ENCODE measurements around the gene SP110.

DNA sequence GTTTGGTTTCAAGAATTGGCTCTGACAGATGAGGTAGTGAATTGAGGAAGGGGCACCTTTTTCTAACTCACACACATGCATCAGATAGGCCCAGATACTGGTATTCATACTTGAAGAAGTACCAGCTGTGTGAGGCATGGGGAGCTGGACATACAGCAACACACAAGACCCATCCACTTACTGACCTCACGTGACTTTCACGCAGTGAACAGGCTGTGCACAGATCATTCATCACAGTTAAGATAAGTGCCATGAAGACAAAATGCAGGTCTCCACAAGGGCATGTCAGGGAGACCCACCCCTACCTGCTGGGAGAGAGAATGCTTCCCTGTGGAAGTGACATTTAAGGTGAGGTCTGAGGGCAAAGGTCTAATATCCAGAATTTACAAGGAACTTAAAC, 38.6 kb downstream of the SP110 start:
- TF ChIP-seq, protein P1, sequence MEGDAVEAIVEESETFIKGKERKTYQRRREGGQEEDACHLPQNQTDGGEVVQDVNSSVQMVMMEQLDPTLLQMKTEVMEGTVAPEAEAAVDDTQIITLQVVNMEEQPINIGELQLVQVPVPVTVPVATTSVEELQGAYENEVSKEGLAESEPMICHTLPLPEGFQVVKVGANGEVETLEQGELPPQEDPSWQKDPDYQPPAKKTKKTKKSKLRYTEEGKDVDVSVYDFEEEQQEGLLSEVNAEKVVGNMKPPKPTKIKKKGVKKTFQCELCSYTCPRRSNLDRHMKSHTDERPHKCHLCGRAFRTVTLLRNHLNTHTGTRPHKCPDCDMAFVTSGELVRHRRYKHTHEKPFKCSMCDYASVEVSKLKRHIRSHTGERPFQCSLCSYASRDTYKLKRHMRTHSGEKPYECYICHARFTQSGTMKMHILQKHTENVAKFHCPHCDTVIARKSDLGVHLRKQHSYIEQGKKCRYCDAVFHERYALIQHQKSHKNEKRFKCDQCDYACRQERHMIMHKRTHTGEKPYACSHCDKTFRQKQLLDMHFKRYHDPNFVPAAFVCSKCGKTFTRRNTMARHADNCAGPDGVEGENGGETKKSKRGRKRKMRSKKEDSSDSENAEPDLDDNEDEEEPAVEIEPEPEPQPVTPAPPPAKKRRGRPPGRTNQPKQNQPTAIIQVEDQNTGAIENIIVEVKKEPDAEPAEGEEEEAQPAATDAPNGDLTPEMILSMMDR (IDR thresholded peaks at IDR 0.05; ENCODE audit: low read depth, low read length) = no peak
- no peak for TF ChIP-seq POLR2A (IDR thresholded peaks at IDR 0.05; ENCODE audit: extremely low read depth, insufficient read length)
- TF ChIP-seq MYC (IDR thresholded peaks at IDR 0.05; ENCODE audit: low read depth, low read length) = no peak
- TF ChIP-seq, protein P2, sequence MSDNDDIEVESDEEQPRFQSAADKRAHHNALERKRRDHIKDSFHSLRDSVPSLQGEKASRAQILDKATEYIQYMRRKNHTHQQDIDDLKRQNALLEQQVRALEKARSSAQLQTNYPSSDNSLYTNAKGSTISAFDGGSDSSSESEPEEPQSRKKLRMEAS (IDR thresholded peaks at IDR 0.05; ENCODE audit: low read depth, low read length) = no peak
